H1 (cell line): ENCODE measurements around the gene PREX1.

Experiments used
- ATF2 ChIP-seq: IDR thresholded peaks from 2 replicates; pipeline ENCODE4 v1.6.1; 2012; ENCODE audit warnings: low read length, inconsistent platforms
- ATF3 ChIP-seq: IDR thresholded peaks from 2 replicates; pipeline ENCODE4 v1.6.1; 2011; ENCODE audit warnings: low read depth, mild to moderate bottlenecking, low read length; ENCODE audit not compliant: insufficient read depth
- CTCF ChIP-seq, 3 experiments: IDR thresholded peaks; 1 replicate in 2 of 3; 2 replicates in 1 of 3; pipeline versions ENCODE4 v1.5.1 to v1.6.1; 2011; ENCODE audit warnings: low read length in 3 of 3, mild to moderate bottlenecking in 3 of 3, inconsistent platforms in 2 of 3, low read depth in 1 of 3, moderate library complexity in 1 of 3; ENCODE audit not compliant: insufficient read depth in 1 of 3; ENCODE audit errors: control extremely low read depth in 1 of 3
- EZH2 ChIP-seq: fragments of 200-600 bp; sonication (generic); IDR thresholded peaks from 2 replicates; pipeline ENCODE4 v1.7.1; 2012; ENCODE audit warnings: low read depth, mild to moderate bottlenecking, moderate library complexity, low read length, inconsistent platforms; ENCODE audit not compliant: severe bottlenecking
- FOSL1 ChIP-seq: IDR thresholded peaks from 2 replicates; pipeline ENCODE4 v1.6.1; 2011; ENCODE audit warnings: mild to moderate bottlenecking, low read depth, low read length, moderate library complexity; ENCODE audit not compliant: insufficient read depth
- POLR2A ChIP-seq, 2 experiments: IDR thresholded peaks; 1 replicate in 1 of 2; 2 replicates in 1 of 2; pipeline ENCODE4 v1.6.1; 2011; ENCODE audit warnings: low read depth in 2 of 2, low read length in 2 of 2, mild to moderate bottlenecking in 2 of 2; ENCODE audit errors: control extremely low read depth in 1 of 2
- RFX5 ChIP-seq: IDR thresholded peaks from 2 replicates; pipeline ENCODE4 v1.6.1; 2011; ENCODE audit warnings: low read depth, low read length, improper control_type of control experiment, borderline replicate concordance
- SIX5 ChIP-seq: IDR thresholded peaks from 2 replicates; pipeline ENCODE4 v1.6.1; 2011; ENCODE audit warnings: mild to moderate bottlenecking, low read depth, low read length
- SRF ChIP-seq: IDR thresholded peaks from 2 replicates; pipeline ENCODE4 v1.6.1; 2011; ENCODE audit warnings: mild to moderate bottlenecking, low read depth, low read length, moderate library complexity
- TAF1 ChIP-seq: IDR thresholded peaks from 2 replicates; pipeline ENCODE4 v1.6.1; 2011; ENCODE audit warnings: mild to moderate bottlenecking, low read depth, low read length

- no peak for TF ChIP-seq CTCF (IDR thresholded peaks at IDR 0.05; ENCODE audit: control extremely low read depth in 1 of 3, insufficient read depth in 1 of 3, low read depth in 1 of 3, low read length in 3 of 3)
- TF ChIP-seq POLR2A (IDR thresholded peaks at IDR 0.05; ENCODE audit: control extremely low read depth in 1 of 2, low read depth in 2 of 2, low read length in 2 of 2) = no peak
- TF ChIP-seq EZH2 = no peak
- no peak for TF ChIP-seq FOSL1
- no peak for TF ChIP-seq TAF1
- TF ChIP-seq SRF = no peak
- TF ChIP-seq ATF3 = no peak
- TF ChIP-seq RFX5 = no peak
- no peak for TF ChIP-seq SIX5
- TF ChIP-seq ATF2 = no peak
Observed at GRCh38 chr20:48695738-48696137, 132.1 kb downstream of the PREX1 start.
